HepG2 (cell line): Measurements from ENCODE around the gene CFAP300. TPM values are rescaled to one million over a fixed set of nuclear protein-coding genes. Genes with fewer than 3 reads are reported as not detected.

Experiments used
- ATAC-seq: fragments of 200-7000 bp; cut with Tn5 transposase; 3 replicates; pipeline ENCODE4 v1.9.1; 2020; ENCODE audit warnings: mild to moderate bottlenecking, moderate library complexity
- BruUV-seq: library from RNA; stranded (reverse); fragments of 400-500 nt; replicated peaks from 2 replicates; lab custom pipeline; 2021; lab: Mats Ljungman, UMichigan
- CTCF ChIA-PET: fragments of 300-600 bp; formaldehyde crosslinking; extraction: SDS; loops from one replicate; lab custom pipeline; 2021; ENCODE audit warnings: low total read pairs, inconsistent platforms, low intra/inter-chr PET ratio; lab: Yijun Ruan, JAX
- POLR2A ChIA-PET: fragments of 350-600 bp; sonication (Branson Sonifier 250); formaldehyde crosslinking; loops from one replicate; lab custom pipeline; 2020; ENCODE audit warnings: antibody characterized with exemption, inconsistent platforms; lab: Yijun Ruan, JAX
- DNase-seq: peaks from one replicate; pipeline ENCODE4 v3.0.0-alpha.2; 2015; ENCODE audit warnings: low spot score
- FAIRE-seq: peaks from 3 replicates; lab custom pipeline; 2011; peaks lifted over from hg19 to GRCh38; lab: Jason Lieb, UNC
- H2AFZ ChIP-seq: one replicate; pipeline ENCODE4 v1.6.1; 2011; ENCODE audit warnings: low read length, inconsistent platforms
- H3K27ac ChIP-seq: fragments of 300-600 bp; 3 replicates; pipeline ENCODE4 v1.8.0; 2011; ENCODE audit warnings: mixed run types, mild to moderate bottlenecking, mixed read lengths, low read length, inconsistent platforms; ENCODE audit not compliant: insufficient read depth; ENCODE audit errors: extremely low read length
- H3K27me3 ChIP-seq, 2 experiments: fragments of 200-600 bp in 1 of 2; 2 replicates in 1 of 2; 3 replicates in 1 of 2; pipeline versions ENCODE4 v1.6.0 to v1.8.0; 2011; ENCODE audit warnings: low read length in 2 of 2, mild to moderate bottlenecking in 2 of 2, moderate library complexity in 2 of 2, inconsistent platforms in 1 of 2; ENCODE audit not compliant: insufficient read depth in 2 of 2, control insufficient read depth in 1 of 2
- H3K36me3 ChIP-seq, 2 experiments: fragments of 200-600 bp in 1 of 2; replicated peaks in 1 of 2; 2 replicates in 1 of 2; 3 replicates in 1 of 2; pipeline versions ENCODE4 v1.5.1 to v1.8.0; 2011; ENCODE audit warnings: low read length in 2 of 2, inconsistent platforms in 1 of 2; ENCODE audit not compliant: insufficient read depth in 2 of 2, control insufficient read depth in 1 of 2
- H3K4me1 ChIP-seq: 2 replicates; pipeline ENCODE4 v1.5.1; 2012; ENCODE audit warnings: low read length, inconsistent platforms; ENCODE audit not compliant: insufficient read depth
- H3K4me2 ChIP-seq: 2 replicates; pipeline ENCODE4 v1.6.0; 2011; ENCODE audit warnings: low read depth, low read length, inconsistent platforms
- H3K4me3 ChIP-seq, 3 experiments: fragments of 200-600 bp in 1 of 3; sonication (generic), shearing (Covaris generic) in 1 of 3; replicated peaks in 1 of 3; 2 replicates each; pipeline ENCODE4 v1.5.1; 2011 to 2016; ENCODE audit warnings: low read length in 3 of 3, inconsistent platforms in 2 of 3, low read depth in 2 of 3, mild to moderate bottlenecking in 2 of 3, control low read depth in 1 of 3, mixed read lengths in 1 of 3; ENCODE audit not compliant: insufficient read depth in 1 of 3
- H3K79me2 ChIP-seq: one replicate; pipeline ENCODE4 v1.6.1; 2011; ENCODE audit warnings: low read length, inconsistent platforms; ENCODE audit not compliant: insufficient read depth
- H3K9ac ChIP-seq: 2 replicates; pipeline ENCODE4 v1.6.0; 2011; ENCODE audit warnings: mild to moderate bottlenecking, low read depth, low read length, inconsistent platforms; ENCODE audit not compliant: insufficient read depth
- H3K9me3 ChIP-seq: 2 replicates; pipeline ENCODE4 v1.5.1; 2012; ENCODE audit warnings: mild to moderate bottlenecking, low read length
- H4K20me1 ChIP-seq: 2 replicates; pipeline ENCODE4 v1.6.0; 2011; ENCODE audit warnings: inconsistent platforms, mild to moderate bottlenecking, low read length, moderate library complexity; ENCODE audit not compliant: insufficient read depth
- HNRNPUL1 ChIP-seq: fragments of 200-400 bp; formaldehyde crosslinking; IDR thresholded peaks from 2 replicates; pipeline ENCODE4 v1.6.1; 2017; ENCODE audit warnings: low read depth, mild to moderate bottlenecking, low read length, moderate library complexity
- MAZ ChIP-seq, 2 experiments: sonication (generic) in 1 of 2; formaldehyde crosslinking in 1 of 2; IDR thresholded peaks; 2 replicates each; pipeline versions ENCODE4 v1.5.0 to v1.6.1; 2012 to 2020; ENCODE audit warnings: low read depth in 2 of 2, mild to moderate bottlenecking in 2 of 2, borderline replicate concordance in 1 of 2, improper control_type of control experiment in 1 of 2, low read length in 1 of 2, missing genetic modification reagents in 1 of 2, moderate library complexity in 1 of 2
- TEAD3 ChIP-seq: optimal IDR thresholded peaks from 2 replicates; pipeline ENCODE3; 2016; ENCODE audit warnings: borderline replicate concordance
- ZNF12 ChIP-seq: sonication (generic); formaldehyde crosslinking; IDR thresholded peaks from 2 replicates; pipeline ENCODE4 v1.5.0; 2020; ENCODE audit warnings: missing genetic modification reagents
- WGBS: methylation state at CpG from one replicate; pipeline ENCODE4 v1.1.6; 2017; ENCODE audit warnings: low lambda C conversion rate; 5-methylcytosine and 5-hydroxymethylcytosine counted together
- in situ Hi-C: cut with HindIII; loops from 2 replicates; pipeline ENCODE4 v1.10.0; 2017; ENCODE audit warnings: low pct_unique_long_range_greater_than_20kb; ENCODE audit not compliant: extremely low pct_ligation_motif_present
- intact Hi-C: fragments of 100-400 bp; cut with micrococcal nuclease; formaldehyde crosslinking; loops from one replicate; pipeline ENCODE4 v1.10.0; 2022; ENCODE audit not compliant: unreplicated experiment
- polyA plus RNA-seq, 8 experiments: library from polyadenylated mRNA; depleted of rRNA in 3 of 8; stranded (reverse) in 7 of 8; unstranded in 1 of 8; fragments of >200 nt; fragmentation: Illumina TruSeq in 4 of 8; extraction: Trizol in 4 of 8; gene quantifications; 2 replicates each; pipeline versions ENCODE4 v1.2.1 to v1.2.3, GENCODE V29; 2011 to 2016; ENCODE audit warnings: low read depth in 4 of 8, missing spikeins in 1 of 8, mixed read lengths in 1 of 8; ENCODE audit not compliant: insufficient read depth in 1 of 8
- total RNA-seq, 5 experiments: library from RNA; depleted of rRNA; stranded (reverse); fragments of >200 nt; fragmentation: Illumina TruSeq; extraction: Trizol; gene quantifications; 2 replicates each; pipeline ENCODE4 v1.2.3, GENCODE V29; 2016; ENCODE audit warnings: low read depth in 1 of 5
- TF ChIP-seq, protein P1 (sequence below): sonication (generic); formaldehyde crosslinking; conservative IDR thresholded peaks from 2 replicates; pipeline ENCODE4 v1.4.0; 2020; ENCODE audit warnings: missing genetic modification reagents
- TF ChIP-seq, protein P2 (sequence below): sonication (generic); formaldehyde crosslinking; IDR thresholded peaks from 2 replicates; pipeline ENCODE4 v1.4.0; 2020; ENCODE audit warnings: mild to moderate bottlenecking, missing genetic modification reagents
- TF ChIP-seq, protein P3 (sequence below): sonication (generic); formaldehyde crosslinking; conservative IDR thresholded peaks from 2 replicates; pipeline ENCODE4 v1.8.0; 2022; ENCODE audit warnings: missing genetic modification reagents

The CFAP300 gene
- total and polyA plus RNA-seq, 2 of the 13 experiments (the other 11 are each of a cell fraction or from before 2014, with no cell fraction given) = not detected

DNA sequence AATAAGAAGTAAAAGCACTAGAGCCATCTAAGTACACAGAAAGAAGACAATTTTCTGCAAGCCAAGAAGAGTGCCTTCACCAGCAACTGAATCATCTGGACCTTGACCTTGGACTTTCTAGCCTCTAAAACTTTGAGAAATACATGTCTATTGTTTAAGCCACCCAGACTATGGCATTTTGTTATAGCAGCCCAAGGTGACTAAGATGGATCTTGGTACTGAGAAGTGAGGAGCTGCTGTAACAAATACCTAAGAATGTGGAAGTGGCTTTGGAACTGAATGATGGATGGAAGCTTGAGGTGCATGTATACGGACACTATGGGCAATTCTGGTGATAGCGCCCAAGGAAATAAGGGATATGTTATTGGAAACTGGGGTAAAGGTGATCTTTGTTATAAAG lies 14.9 kb downstream of the CFAP300 start:
- WGBS = 94% methylated on average over 2 of the region's 2 CpGs

More for the DNA sequence above, 14.9 kb downstream of the CFAP300 start:
- H4K20me1 ChIP-seq = no peaks in the 10 kb centered on the region
- H3K4me2 ChIP-seq = no peak overlapping the region
- ATAC-seq = no peak
- H3K4me3 ChIP-seq = no peak overlapping the region
- no peak for DNase-seq
- ChIA-PET CTCF (no interaction called here), POLR2A (no interaction called here)
- in situ Hi-C loops = no loop called here
- intact Hi-C loops = loop anchor here (5.0 kb wide), 1 partner anchor 95 kb away; no protein-coding TSS in a partner anchor
- H3K27me3 ChIP-seq = no peaks in the 10 kb centered on the region
- FAIRE-seq = no peak
- TF ChIP-seq, protein P1, sequence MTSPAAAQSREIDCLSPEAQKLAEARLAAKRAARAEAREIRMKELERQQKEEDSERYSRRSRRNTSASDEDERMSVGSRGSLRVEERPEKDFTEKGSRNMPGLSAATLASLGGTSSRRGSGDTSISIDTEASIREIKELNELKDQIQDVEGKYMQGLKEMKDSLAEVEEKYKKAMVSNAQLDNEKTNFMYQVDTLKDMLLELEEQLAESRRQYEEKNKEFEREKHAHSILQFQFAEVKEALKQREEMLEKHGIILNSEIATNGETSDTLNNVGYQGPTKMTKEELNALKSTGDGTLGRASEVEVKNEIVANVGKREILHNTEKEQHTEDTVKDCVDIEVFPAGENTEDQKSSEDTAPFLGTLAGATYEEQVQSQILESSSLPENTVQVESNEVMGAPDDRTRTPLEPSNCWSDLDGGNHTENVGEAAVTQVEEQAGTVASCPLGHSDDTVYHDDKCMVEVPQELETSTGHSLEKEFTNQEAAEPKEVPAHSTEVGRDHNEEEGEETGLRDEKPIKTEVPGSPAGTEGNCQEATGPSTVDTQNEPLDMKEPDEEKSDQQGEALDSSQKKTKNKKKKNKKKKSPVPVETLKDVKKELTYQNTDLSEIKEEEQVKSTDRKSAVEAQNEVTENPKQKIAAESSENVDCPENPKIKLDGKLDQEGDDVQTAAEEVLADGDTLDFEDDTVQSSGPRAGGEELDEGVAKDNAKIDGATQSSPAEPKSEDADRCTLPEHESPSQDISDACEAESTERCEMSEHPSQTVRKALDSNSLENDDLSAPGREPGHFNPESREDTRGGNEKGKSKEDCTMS (CRISPR knock-in tag) = no peak
- TF ChIP-seq, protein P2, sequence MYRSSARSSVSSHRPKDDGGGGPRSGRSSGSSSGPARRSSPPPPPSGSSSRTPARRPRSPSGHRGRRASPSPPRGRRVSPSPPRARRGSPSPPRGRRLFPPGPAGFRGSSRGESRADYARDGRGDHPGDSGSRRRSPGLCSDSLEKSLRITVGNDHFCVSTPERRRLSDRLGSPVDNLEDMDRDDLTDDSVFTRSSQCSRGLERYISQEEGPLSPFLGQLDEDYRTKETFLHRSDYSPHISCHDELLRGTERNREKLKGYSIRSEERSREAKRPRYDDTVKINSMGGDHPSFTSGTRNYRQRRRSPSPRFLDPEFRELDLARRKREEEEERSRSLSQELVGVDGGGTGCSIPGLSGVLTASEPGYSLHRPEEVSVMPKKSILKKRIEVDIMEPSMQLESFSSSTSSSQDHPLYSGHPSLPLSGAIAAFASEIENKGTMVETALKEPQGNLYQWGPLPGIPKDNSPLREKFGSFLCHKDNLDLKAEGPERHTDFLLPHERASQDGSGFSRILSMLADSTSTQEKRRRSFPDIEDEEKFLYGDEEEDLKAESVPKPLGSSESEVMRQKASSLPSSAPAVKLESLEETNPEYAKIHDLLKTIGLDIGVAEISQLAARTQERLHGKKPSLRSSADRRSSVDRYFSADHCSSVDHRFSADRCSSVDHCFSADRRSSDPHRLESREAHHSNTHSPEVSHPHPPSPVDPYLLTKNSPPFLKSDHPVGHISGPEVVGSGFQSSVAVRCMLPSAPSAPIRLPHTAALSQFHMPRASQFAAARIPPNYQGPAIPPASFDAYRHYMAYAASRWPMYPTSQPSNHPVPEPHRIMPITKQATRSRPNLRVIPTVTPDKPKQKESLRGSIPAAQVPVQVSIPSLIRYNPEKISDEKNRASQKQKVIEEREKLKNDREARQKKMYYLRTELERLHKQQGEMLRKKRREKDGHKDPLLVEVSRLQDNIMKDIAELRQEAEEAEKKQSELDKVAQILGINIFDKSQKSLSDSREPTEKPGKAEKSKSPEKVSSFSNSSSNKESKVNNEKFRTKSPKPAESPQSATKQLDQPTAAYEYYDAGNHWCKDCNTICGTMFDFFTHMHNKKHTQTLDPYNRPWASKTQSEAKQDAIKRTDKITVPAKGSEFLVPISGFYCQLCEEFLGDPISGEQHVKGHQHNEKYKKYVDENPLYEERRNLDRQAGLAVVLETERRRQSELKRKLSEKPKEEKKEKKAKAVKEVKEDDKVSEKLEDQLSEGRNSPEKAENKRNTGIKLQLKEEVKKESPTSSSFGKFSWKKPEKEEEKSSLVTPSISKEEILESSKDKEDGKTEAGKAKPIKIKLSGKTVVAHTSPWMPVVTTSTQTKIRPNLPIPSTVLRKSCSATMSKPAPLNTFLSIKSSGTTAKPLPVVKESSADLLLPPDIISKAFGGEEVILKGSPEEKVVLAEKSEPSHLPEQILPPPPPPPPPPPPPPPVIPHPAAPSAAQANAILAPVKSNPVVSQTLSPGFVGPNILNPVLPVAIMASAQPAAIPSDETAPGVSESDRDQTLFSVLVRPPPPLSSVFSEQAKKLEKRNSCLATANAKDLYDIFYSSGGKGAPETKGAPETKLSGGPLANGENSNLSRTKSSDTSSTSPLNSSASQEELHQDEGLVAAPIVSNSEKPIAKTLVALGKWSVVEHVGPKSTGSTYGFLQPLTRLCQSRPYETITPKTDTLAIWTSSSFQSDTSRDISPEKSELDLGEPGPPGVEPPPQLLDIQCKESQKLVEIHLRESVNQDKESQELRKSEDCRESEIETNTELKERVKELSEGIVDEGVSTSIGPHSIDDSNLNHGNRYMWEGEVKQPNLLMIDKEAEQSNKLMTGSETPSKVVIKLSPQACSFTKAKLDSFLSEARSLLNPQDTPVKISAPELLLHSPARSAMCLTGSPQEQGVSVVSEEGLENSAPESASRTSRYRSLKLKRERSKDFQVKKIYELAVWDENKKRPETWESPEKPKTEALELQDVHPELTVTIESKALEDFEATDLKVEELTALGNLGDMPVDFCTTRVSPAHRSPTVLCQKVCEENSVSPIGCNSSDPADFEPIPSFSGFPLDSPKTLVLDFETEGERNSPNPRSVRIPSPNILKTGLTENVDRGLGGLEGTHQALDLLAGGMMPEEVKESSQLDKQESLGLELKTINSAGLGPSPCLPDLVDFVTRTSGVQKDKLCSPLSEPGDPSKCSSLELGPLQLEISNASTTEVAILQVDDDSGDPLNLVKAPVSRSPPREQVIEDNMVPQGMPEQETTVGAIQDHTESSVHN (CRISPR knock-in tag) = no peak
- TF ChIP-seq, protein P3, sequence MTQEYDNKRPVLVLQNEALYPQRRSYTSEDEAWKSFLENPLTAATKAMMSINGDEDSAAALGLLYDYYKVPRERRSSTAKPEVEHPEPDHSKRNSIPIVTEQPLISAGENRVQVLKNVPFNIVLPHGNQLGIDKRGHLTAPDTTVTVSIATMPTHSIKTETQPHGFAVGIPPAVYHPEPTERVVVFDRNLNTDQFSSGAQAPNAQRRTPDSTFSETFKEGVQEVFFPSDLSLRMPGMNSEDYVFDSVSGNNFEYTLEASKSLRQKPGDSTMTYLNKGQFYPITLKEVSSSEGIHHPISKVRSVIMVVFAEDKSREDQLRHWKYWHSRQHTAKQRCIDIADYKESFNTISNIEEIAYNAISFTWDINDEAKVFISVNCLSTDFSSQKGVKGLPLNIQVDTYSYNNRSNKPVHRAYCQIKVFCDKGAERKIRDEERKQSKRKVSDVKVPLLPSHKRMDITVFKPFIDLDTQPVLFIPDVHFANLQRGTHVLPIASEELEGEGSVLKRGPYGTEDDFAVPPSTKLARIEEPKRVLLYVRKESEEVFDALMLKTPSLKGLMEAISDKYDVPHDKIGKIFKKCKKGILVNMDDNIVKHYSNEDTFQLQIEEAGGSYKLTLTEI (CRISPR knock-in tag) = no peak
- peak; percentile 91 for TF ChIP-seq ZNF12 (CRISPR knock-in tag)
- TF ChIP-seq HNRNPUL1 = no peak
- no peak for TF ChIP-seq TEAD3 (CRISPR knock-in tag)
- no peak for TF ChIP-seq MAZ (IDR thresholded peaks at IDR 0.05; ENCODE audit: borderline replicate concordance, low read depth, low read length)
- no peak for TF ChIP-seq MAZ (CRISPR knock-in tag; IDR thresholded peaks at IDR 0.05; ENCODE audit: low read depth)
- H3K36me3 ChIP-seq = no peaks in the 10 kb centered on the region
- H3K9me3 ChIP-seq = no peaks in the 10 kb centered on the region
- 0 out of 2 replicates have a peak, but pooled peaks cover 10% of the 10 kb centered on the region for H3K4me1 ChIP-seq
- no peak overlapping the region for H3K27ac ChIP-seq
- no peak overlapping the region for H2AFZ ChIP-seq
- no peaks in the 10 kb centered on the region for H3K79me2 ChIP-seq
- H3K9ac ChIP-seq = no peak overlapping the region
- BruUV-seq = no TSS peak
